GM12878 (cell line): Measurements from ENCODE around the gene OSM. TPM values are rescaled to one million over a fixed set of nuclear protein-coding genes. Genes with fewer than 3 reads are reported as not detected.

ENCODE experiments used
- ATAC-seq: fragments of 200-7000 bp; cut with Tn5 transposase; 3 replicates; pipeline ENCODE4 v1.9.1; 2020; ENCODE audit warnings: mild to moderate bottlenecking, moderate library complexity
- BruUV-seq: library from RNA; stranded (reverse); fragments of 400-500 nt; replicated peaks from 2 replicates; lab custom pipeline; 2021; lab: Mats Ljungman, UMichigan
- CTCF ChIA-PET: fragments of 300-600 bp; sonication (Branson Sonifier 250); formaldehyde crosslinking; extraction: SDS; loops from one replicate; lab custom pipeline; 2021; ENCODE audit warnings: inconsistent platforms; lab: Yijun Ruan, JAX
- POLR2A ChIA-PET: fragments of 350-600 bp; formaldehyde crosslinking; extraction: SDS; loops from one replicate; lab custom pipeline; 2021; ENCODE audit warnings: inconsistent platforms; lab: Charles Lee
- RAD21 ChIA-PET: fragments of 300-600 bp; sonication (Branson Sonifier 250); formaldehyde crosslinking; loops from one replicate; lab custom pipeline; 2023; ENCODE audit warnings: antibody characterized with exemption; ENCODE audit not compliant: unreplicated experiment; lab: Charles Lee
- SMC1A ChIA-PET: fragments of 300-600 bp; sonication (Branson Sonifier 250); formaldehyde crosslinking; loops from one replicate; lab custom pipeline; 2023; ENCODE audit not compliant: unreplicated experiment, uncharacterized antibody; lab: Charles Lee
- DNase-seq: peaks from one replicate; pipeline ENCODE4 v3.0.0-alpha.2; 2011; ENCODE audit warnings: low read depth, low spot score
- FAIRE-seq: peaks from 3 replicates; lab custom pipeline; 2011; peaks lifted over from hg19 to GRCh38; lab: Jason Lieb, UNC
- H2AFZ ChIP-seq: 2 replicates; pipeline ENCODE4 v1.6.0; 2011; ENCODE audit warnings: low read depth, low read length, control low read depth; ENCODE audit not compliant: control insufficient read depth
- H3K27ac ChIP-seq: 2 replicates; pipeline ENCODE4 v1.5.1; 2011; ENCODE audit warnings: control low read depth; ENCODE audit not compliant: control insufficient read depth, insufficient read depth
- H3K27me3 ChIP-seq, 2 experiments: replicated peaks in 1 of 2; 2 replicates each; pipeline versions ENCODE4 v1.6.0 to v1.6.1; 2011; ENCODE audit warnings: low read length in 1 of 2; ENCODE audit not compliant: control insufficient read depth in 2 of 2, insufficient read depth in 2 of 2
- H3K36me3 ChIP-seq, 2 experiments: 2 replicates each; pipeline ENCODE4 v1.5.1; 2011; ENCODE audit warnings: low read length in 1 of 2; ENCODE audit not compliant: control insufficient read depth in 2 of 2, insufficient read depth in 2 of 2
- H3K4me1 ChIP-seq: 2 replicates; pipeline ENCODE4 v1.6.1; 2011; ENCODE audit warnings: mild to moderate bottlenecking, low read length, moderate library complexity, mixed read lengths; ENCODE audit not compliant: control insufficient read depth, insufficient read depth
- H3K4me2 ChIP-seq: 2 replicates; pipeline ENCODE4 v1.6.0; 2011; ENCODE audit warnings: control low read depth; ENCODE audit not compliant: control insufficient read depth, insufficient read depth
- H3K4me3 ChIP-seq: fragments of 200-600 bp; sonication (generic); 2 replicates; pipeline ENCODE4 v1.5.1; 2016
- H3K79me2 ChIP-seq: 2 replicates; pipeline ENCODE4 v1.6.0; 2011; ENCODE audit warnings: low read length; ENCODE audit not compliant: control insufficient read depth, insufficient read depth
- H3K9ac ChIP-seq: 2 replicates; pipeline ENCODE4 v1.8.0; 2011; ENCODE audit warnings: low read length, control low read depth, mixed read lengths; ENCODE audit not compliant: control insufficient read depth, insufficient read depth
- H3K9me3 ChIP-seq: replicated peaks from 3 replicates; pipeline ENCODE4 v1.5.1; 2011; ENCODE audit warnings: mild to moderate bottlenecking, low read length; ENCODE audit not compliant: control insufficient read depth, insufficient read depth
- H4K20me1 ChIP-seq: 2 replicates; pipeline ENCODE4 v1.6.0; 2011; ENCODE audit not compliant: control insufficient read depth, insufficient read depth
- HDGF ChIP-seq: fragments of 450-650 bp; IDR thresholded peaks from 2 replicates; pipeline ENCODE4 v1.6.1; 2016; ENCODE audit warnings: antibody characterized with exemption
- IRF3 ChIP-seq: fragments of 450-650 bp; IDR thresholded peaks from 2 replicates; pipeline ENCODE4 v1.6.1; 2014; ENCODE audit warnings: mild to moderate bottlenecking
- MYB ChIP-seq: fragments of 150-350 bp; IDR thresholded peaks from 2 replicates; pipeline ENCODE4 v1.6.1; 2014; ENCODE audit warnings: mild to moderate bottlenecking, low read depth, low read length, borderline replicate concordance
- MYC ChIP-seq: IDR thresholded peaks from 2 replicates; pipeline ENCODE4 v1.6.1; 2011; ENCODE audit warnings: mild to moderate bottlenecking, low read length, moderate library complexity, inconsistent platforms; ENCODE audit not compliant: insufficient read depth, insufficient replicate concordance, insufficient read length, severe bottlenecking
- RAD21 ChIP-seq: IDR thresholded peaks from 2 replicates; pipeline ENCODE4 v1.6.1; 2011; ENCODE audit warnings: mild to moderate bottlenecking, low read depth, low read length, moderate library complexity; ENCODE audit not compliant: insufficient read depth
- SMAD1 ChIP-seq: fragments of 450-650 bp; IDR thresholded peaks from 2 replicates; pipeline ENCODE4 v1.6.1; 2018; ENCODE audit warnings: mild to moderate bottlenecking, low read depth; ENCODE audit not compliant: partially characterized antibody
- SPI1 ChIP-seq: IDR thresholded peaks from 2 replicates; pipeline ENCODE4 v1.6.1; 2011; ENCODE audit warnings: low read depth, mild to moderate bottlenecking, low read length, moderate library complexity, borderline replicate concordance; ENCODE audit not compliant: insufficient read depth
- WRNIP1 ChIP-seq: IDR thresholded peaks from 2 replicates; pipeline ENCODE4 v1.6.1; 2011; ENCODE audit warnings: low read depth, low read length, improper control_type of control experiment, borderline replicate concordance
- WGBS: methylation state at CpG from one replicate; pipeline ENCODE4 v1.1.6; 2016; ENCODE audit warnings: low lambda C conversion rate; ENCODE audit not compliant: insufficient replicate concordance, insufficient coverage; ENCODE audit errors: missing lambda C conversion rate; 5-methylcytosine and 5-hydroxymethylcytosine counted together
- in situ Hi-C: fragments of 300-500 bp; cut with MboI; formaldehyde crosslinking; loops from 9 replicates; pipeline ENCODE4 v1.14.3; 2018; ENCODE audit warnings: mixed read lengths
- intact Hi-C: fragments of 100-400 bp; cut with micrococcal nuclease; formaldehyde crosslinking; loops from one replicate; pipeline ENCODE4 v1.14.2; 2022; ENCODE audit not compliant: unreplicated experiment
- polyA plus RNA-seq, 11 experiments: library from polyadenylated mRNA; depleted of rRNA in 4 of 11; unstranded in 6 of 11; stranded (reverse) in 5 of 11; fragments of >200 nt; fragmentation: Nextera tagmentation in 4 of 11; fragmentation: Illumina TruSeq in 1 of 11; extraction: Ambion mirVana in 4 of 11; extraction: Trizol in 1 of 11; gene quantifications; 1 replicate in 1 of 11; 2 replicates in 10 of 11; pipeline versions ENCODE4 v1.2.1 to v1.2.3, GENCODE V29; 2011 to 2016; ENCODE audit warnings: inconsistent platforms in 2 of 11, missing spikeins in 2 of 11, low read depth in 1 of 11
- total RNA-seq, 4 experiments: library from RNA; depleted of rRNA in 3 of 4; stranded (reverse); fragments of >200 nt in 3 of 4; fragmentation: Illumina TruSeq in 1 of 4; extraction: Trizol in 1 of 4; gene quantifications; 2 replicates each; pipeline versions ENCODE4 v1.2.1 to v1.2.3, GENCODE V29; 2013 to 2021
- TF ChIP-seq, protein P1 (sequence below): IDR thresholded peaks from 2 replicates; pipeline ENCODE4 v1.6.1; 2011; ENCODE audit warnings: mild to moderate bottlenecking, low read depth, low read length, moderate library complexity; ENCODE audit not compliant: insufficient replicate concordance
- TF ChIP-seq, protein P2 (sequence below): fragments of 450-650 bp; IDR thresholded peaks from 2 replicates; pipeline ENCODE4 v1.6.1; 2018; ENCODE audit warnings: mild to moderate bottlenecking, low read depth, moderate library complexity; ENCODE audit not compliant: partially characterized antibody
- TF ChIP-seq, protein P3 (sequence below): IDR thresholded peaks from 2 replicates; pipeline ENCODE4 v1.6.1; 2012; ENCODE audit warnings: mild to moderate bottlenecking, low read depth, low read length

The OSM gene
- total and polyA plus RNA-seq, 10 of the 15 experiments (the other 5 are each of a cell fraction or from before 2014, with no cell fraction given), result 0.06 to 1.4 (median 0.59) TPM

DNA sequence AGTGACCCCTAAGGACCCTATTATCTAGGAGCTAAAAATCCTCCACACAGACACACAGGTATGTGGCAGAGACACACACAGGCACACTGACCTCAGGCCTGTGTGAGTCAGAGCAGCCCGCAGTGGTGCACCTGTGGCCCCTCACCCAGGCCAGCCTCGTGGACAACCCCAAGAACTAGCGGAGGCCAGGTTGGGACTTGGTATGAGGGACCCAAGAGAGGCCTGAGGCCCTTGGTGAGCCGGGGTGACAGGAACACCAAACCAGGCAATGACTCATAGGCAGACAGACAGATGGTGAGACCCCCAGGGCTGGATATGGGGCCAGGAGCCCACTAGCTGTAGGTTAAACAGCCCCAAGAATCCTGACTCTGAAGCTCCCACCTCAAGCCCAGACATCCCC is 16.7 kb upstream of the OSM start (continued):
- TF ChIP-seq, protein P1, sequence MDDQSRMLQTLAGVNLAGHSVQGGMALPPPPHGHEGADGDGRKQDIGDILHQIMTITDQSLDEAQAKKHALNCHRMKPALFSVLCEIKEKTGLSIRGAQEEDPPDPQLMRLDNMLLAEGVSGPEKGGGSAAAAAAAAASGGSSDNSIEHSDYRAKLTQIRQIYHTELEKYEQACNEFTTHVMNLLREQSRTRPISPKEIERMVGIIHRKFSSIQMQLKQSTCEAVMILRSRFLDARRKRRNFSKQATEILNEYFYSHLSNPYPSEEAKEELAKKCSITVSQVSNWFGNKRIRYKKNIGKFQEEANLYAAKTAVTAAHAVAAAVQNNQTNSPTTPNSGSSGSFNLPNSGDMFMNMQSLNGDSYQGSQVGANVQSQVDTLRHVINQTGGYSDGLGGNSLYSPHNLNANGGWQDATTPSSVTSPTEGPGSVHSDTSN, result no peak
- TF ChIP-seq HDGF, result no peak
- no peak for TF ChIP-seq IRF3
- TF ChIP-seq SMAD1, result no peak

- DNase-seq (no peak), FAIRE-seq (no peak), ATAC-seq (no peak)
- no TSS peak for BruUV-seq
- ChIA-PET POLR2A (no interaction called here), RAD21 (interaction anchor here (0.5 to 1.4 kb wide), 5 partner anchors 20 to 729 kb away, joined by 3 to 4 read pairs (median 3); partner anchors contain the start of genes RNF215 and THOC5), CTCF (interaction anchor here (4.5 to 10.5 kb wide), 4 partner anchors 18 to 175 kb away, joined by 21 to 436 read pairs (median 57); partner anchors contain the start of gene RNF215), SMC1A (interaction anchor here (1.4 kb wide), 1 partner anchor 20 kb away, joined by 5 read pairs; no protein-coding TSS in a partner anchor)
- Histone ChIP-seq H3K27me3 (no peaks in the 10 kb centered on the region; a peak in 1 of 4 replicates), H3K9ac (no peak overlapping the region), H3K79me2 (no peaks in the 10 kb centered on the region), H3K27ac (no peak overlapping the region), H2AFZ (no peak overlapping the region), H3K4me1 (no peaks in the 10 kb centered on the region), H3K9me3 (no peaks in the 10 kb centered on the region), H4K20me1 (no peaks in the 10 kb centered on the region), H3K4me2 (no peak overlapping the region), H3K4me3 (no peak overlapping the region), H3K36me3 (no peaks in the 10 kb centered on the region)
- intact Hi-C loops (loop anchor here (10.0 kb wide), 1 partner anchor 202 kb away; no protein-coding TSS in a partner anchor), in situ Hi-C loops (no loop called here)
- 17% methylated on average over 7 of the region's 7 CpGs for WGBS
- TF ChIP-seq RAD21 (no peak), SPI1 (no peak), MYB (no peak), MYC (no peak), WRNIP1 (no peak)
- TF ChIP-seq, protein P2, sequence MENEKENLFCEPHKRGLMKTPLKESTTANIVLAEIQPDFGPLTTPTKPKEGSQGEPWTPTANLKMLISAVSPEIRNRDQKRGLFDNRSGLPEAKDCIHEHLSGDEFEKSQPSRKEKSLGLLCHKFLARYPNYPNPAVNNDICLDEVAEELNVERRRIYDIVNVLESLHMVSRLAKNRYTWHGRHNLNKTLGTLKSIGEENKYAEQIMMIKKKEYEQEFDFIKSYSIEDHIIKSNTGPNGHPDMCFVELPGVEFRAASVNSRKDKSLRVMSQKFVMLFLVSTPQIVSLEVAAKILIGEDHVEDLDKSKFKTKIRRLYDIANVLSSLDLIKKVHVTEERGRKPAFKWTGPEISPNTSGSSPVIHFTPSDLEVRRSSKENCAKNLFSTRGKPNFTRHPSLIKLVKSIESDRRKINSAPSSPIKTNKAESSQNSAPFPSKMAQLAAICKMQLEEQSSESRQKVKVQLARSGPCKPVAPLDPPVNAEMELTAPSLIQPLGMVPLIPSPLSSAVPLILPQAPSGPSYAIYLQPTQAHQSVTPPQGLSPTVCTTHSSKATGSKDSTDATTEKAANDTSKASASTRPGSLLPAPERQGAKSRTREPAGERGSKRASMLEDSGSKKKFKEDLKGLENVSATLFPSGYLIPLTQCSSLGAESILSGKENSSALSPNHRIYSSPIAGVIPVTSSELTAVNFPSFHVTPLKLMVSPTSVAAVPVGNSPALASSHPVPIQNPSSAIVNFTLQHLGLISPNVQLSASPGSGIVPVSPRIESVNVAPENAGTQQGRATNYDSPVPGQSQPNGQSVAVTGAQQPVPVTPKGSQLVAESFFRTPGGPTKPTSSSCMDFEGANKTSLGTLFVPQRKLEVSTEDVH, result no peak
- TF ChIP-seq, protein P3, sequence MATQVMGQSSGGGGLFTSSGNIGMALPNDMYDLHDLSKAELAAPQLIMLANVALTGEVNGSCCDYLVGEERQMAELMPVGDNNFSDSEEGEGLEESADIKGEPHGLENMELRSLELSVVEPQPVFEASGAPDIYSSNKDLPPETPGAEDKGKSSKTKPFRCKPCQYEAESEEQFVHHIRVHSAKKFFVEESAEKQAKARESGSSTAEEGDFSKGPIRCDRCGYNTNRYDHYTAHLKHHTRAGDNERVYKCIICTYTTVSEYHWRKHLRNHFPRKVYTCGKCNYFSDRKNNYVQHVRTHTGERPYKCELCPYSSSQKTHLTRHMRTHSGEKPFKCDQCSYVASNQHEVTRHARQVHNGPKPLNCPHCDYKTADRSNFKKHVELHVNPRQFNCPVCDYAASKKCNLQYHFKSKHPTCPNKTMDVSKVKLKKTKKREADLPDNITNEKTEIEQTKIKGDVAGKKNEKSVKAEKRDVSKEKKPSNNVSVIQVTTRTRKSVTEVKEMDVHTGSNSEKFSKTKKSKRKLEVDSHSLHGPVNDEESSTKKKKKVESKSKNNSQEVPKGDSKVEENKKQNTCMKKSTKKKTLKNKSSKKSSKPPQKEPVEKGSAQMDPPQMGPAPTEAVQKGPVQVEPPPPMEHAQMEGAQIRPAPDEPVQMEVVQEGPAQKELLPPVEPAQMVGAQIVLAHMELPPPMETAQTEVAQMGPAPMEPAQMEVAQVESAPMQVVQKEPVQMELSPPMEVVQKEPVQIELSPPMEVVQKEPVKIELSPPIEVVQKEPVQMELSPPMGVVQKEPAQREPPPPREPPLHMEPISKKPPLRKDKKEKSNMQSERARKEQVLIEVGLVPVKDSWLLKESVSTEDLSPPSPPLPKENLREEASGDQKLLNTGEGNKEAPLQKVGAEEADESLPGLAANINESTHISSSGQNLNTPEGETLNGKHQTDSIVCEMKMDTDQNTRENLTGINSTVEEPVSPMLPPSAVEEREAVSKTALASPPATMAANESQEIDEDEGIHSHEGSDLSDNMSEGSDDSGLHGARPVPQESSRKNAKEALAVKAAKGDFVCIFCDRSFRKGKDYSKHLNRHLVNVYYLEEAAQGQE, result no peak
Measured at GRCh38 chr22:30282616-30283046, 16.0 kb upstream of the OSM start.
